Neural crest cell (in vitro differentiated cells): ENCODE measurements around the gene OR1D5. TPM values are rescaled to one million over a fixed set of nuclear protein-coding genes. Genes with fewer than 3 reads are reported as not detected.
"Not testable (repeated sequence)": the region's sequence is repeated elsewhere in the genome, so short reads cannot be mapped to it uniquely, and the experiment has no call there.

Experiments
- DNase-seq: peaks from one replicate; pipeline ENCODE4 v3.0.0; 2021; ENCODE audit warnings: low read depth, mixed read lengths, low spot score
- H3K27ac Mint-ChIP-seq: one replicate; pipeline ENCODE4 v1.8.0; 2021; ENCODE audit warnings: mild to moderate bottlenecking, mixed read lengths; ENCODE audit not compliant: unreplicated experiment
- H3K27me3 Mint-ChIP-seq: 2 replicates; pipeline ENCODE4 v1.8.0; 2021; ENCODE audit warnings: low read depth, mild to moderate bottlenecking, mixed read lengths
- H3K36me3 Mint-ChIP-seq: 2 replicates; pipeline ENCODE4 v1.8.0; 2021; ENCODE audit warnings: low read depth, mild to moderate bottlenecking, mixed read lengths
- H3K4me1 Mint-ChIP-seq: 2 replicates; pipeline ENCODE4 v1.8.0; 2021; ENCODE audit warnings: mixed read lengths
- H3K4me3 Mint-ChIP-seq: one replicate; pipeline ENCODE4 v1.8.0; 2021; ENCODE audit warnings: mild to moderate bottlenecking, mixed read lengths
- H3K9me3 Mint-ChIP-seq: 2 replicates; pipeline ENCODE4 v1.8.0; 2021; ENCODE audit warnings: mixed read lengths
- CTCF ChIP-seq: fragments of 200-600 bp; sonication (generic); conservative IDR thresholded peaks from 2 replicates; pipeline ENCODE4 v1.5.0; 2021; ENCODE audit warnings: antibody characterized with exemption, mild to moderate bottlenecking
- long read RNA-seq: library from polyadenylated mRNA; unstranded; transcript quantifications from one replicate; pipeline ENCODE4 v2.0.0, GENCODE V29; 2020
- total RNA-seq: library from RNA; stranded (reverse); gene quantifications from 2 replicates; pipeline ENCODE4 v1.2.1, GENCODE V29; 2021

Gene OR1D5
- not detected in 2 replicates for total RNA-seq
- long read RNA-seq, result 0 reads

- not testable (repeated sequence) for H3K4me1 Mint-ChIP-seq, DNase-seq, H3K27ac Mint-ChIP-seq, H3K4me3 Mint-ChIP-seq, H3K9me3 Mint-ChIP-seq, H3K27me3 Mint-ChIP-seq, H3K36me3 Mint-ChIP-seq
These were observed at the start of gene OR1D5 for GRCh38 chr17:3063507-3063906. TSS of gene OR1D5 (minus strand) at chr17:3063607. CDS start at chr17:3063607, 0 bp downstream.

- Mint-ChIP-seq H3K27ac (no peak within 1 kb of the TSS), H3K9me3 (peaks cover 8% of the 10 kb centered on the region), H3K36me3 (no peaks in the 10 kb centered on the region), H3K27me3 (peaks cover 75% of the 10 kb centered on the region), H3K4me3 (no peak within 1 kb of the TSS), H3K4me1 (no peaks in the 10 kb centered on the region)
- DNase-seq, result no peak
- no peak for TF ChIP-seq CTCF
These were observed 40.9 kb upstream of the OR1D5 start, which contains the start of gene OR1D2 for GRCh38 chr17:3104322-3104721. TSS of gene OR1D2 (minus strand) at chr17:3104422. CDS start at chr17:3092996, 11,426 bp downstream.

GRCh38 chr17:3073850-3074249, 10.4 kb upstream of the OR1D5 start:
- H3K36me3 Mint-ChIP-seq, H3K27ac Mint-ChIP-seq, H3K4me1 Mint-ChIP-seq, DNase-seq, H3K4me3 Mint-ChIP-seq, H3K9me3 Mint-ChIP-seq: not testable (repeated sequence)
- peaks cover 69% of the 10 kb centered on the region for H3K27me3 Mint-ChIP-seq

GRCh38 chr17:3065192-3065591, 1.8 kb upstream of the OR1D5 start:
- not testable (repeated sequence) for H3K36me3 Mint-ChIP-seq, H3K9me3 Mint-ChIP-seq, H3K4me1 Mint-ChIP-seq, DNase-seq, H3K27ac Mint-ChIP-seq, H3K4me3 Mint-ChIP-seq
- H3K27me3 Mint-ChIP-seq, result peaks cover 17% of the 10 kb centered on the region

- H3K9me3 Mint-ChIP-seq, DNase-seq, H3K4me3 Mint-ChIP-seq, H3K27me3 Mint-ChIP-seq, H3K36me3 Mint-ChIP-seq, H3K27ac Mint-ChIP-seq, H3K4me1 Mint-ChIP-seq: not testable (repeated sequence)
These were observed 506 bp downstream of the OR1D5 start for GRCh38 chr17:3062824-3063377.

GRCh38 chr17:3054868-3055267, 8.5 kb downstream of the OR1D5 start:
- H3K4me1 Mint-ChIP-seq, DNase-seq, H3K4me3 Mint-ChIP-seq, H3K27ac Mint-ChIP-seq, H3K36me3 Mint-ChIP-seq, H3K9me3 Mint-ChIP-seq: not testable (repeated sequence)
- H3K27me3 Mint-ChIP-seq, result peaks cover 14% of the 10 kb centered on the region

- TF ChIP-seq CTCF, result no peak
- no peak overlapping the region for H3K27ac Mint-ChIP-seq
- no peaks in the 10 kb centered on the region for H3K9me3 Mint-ChIP-seq
- H3K27me3 Mint-ChIP-seq, result peaks cover 29% of the 10 kb centered on the region
- no peaks in the 10 kb centered on the region for H3K36me3 Mint-ChIP-seq
- H3K4me3 Mint-ChIP-seq, result peak overlapping the region; percentile 94
- H3K4me1 Mint-ChIP-seq, result peaks cover 12% of the 10 kb centered on the region
- no peak for DNase-seq
These were observed 13.6 kb downstream of the OR1D5 start for GRCh38 chr17:3049705-3050295.

GRCh38 chr17:3048727-3049471, 14.5 kb downstream of the OR1D5 start:
- H3K27me3 Mint-ChIP-seq, result peaks cover 35% of the 10 kb centered on the region
- peak overlapping the region; percentile 35 for H3K27ac Mint-ChIP-seq
- DNase-seq, result peak; percentile 88
- peak; percentile 84 for TF ChIP-seq CTCF
- peaks cover 12% of the 10 kb centered on the region for H3K4me1 Mint-ChIP-seq
- H3K9me3 Mint-ChIP-seq, result peaks cover 4% of the 10 kb centered on the region
- H3K36me3 Mint-ChIP-seq, result no peaks in the 10 kb centered on the region
- H3K4me3 Mint-ChIP-seq, result peak overlapping the region; percentile 94
